ENCODE data around the gene CCDC138. TPM values are rescaled to one million over a fixed set of nuclear protein-coding genes. Genes with fewer than 3 reads are reported as not detected.

The CCDC138 gene
- total RNA-seq, 1 donor from 2014 or later, result 4.5 TPM

DNA sequence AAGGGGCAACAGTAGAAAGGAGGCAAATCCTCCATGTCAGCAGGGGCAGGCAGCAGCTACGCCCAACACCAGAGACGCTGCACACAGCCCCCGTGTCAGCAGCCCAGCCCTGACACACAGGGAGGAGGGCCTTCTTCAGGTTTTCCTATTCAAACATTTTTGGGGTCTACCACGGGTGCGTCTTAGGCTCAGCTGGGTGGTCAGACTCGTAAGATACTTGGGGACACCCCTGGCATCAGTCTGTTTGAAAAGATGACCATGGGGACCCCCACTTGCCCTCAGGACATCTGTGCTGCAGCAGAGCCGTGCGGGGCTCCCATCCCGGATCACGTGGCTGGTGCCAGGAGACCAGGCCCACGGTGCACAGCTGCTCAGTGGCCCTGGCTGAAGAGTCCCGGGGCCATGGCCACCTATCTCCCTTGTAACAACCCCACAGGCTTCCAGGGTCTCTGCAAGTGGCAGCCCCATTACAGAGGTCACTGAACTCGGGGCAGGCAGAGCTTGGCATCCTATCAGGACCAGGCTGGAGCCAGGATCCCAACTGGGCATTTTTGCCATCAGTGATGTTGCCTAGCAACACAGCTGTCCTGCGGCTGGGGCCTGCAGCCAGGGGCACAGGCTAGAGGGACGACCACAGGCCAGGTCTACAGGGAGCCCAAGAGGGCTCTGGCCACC lies 120.0 kb downstream of the CCDC138 start:
- no peak overlapping the region for H3K4me3 ChIP-seq
- DNase-seq (no peak), ATAC-seq (no peak)
- TF ChIP-seq, protein P1, sequence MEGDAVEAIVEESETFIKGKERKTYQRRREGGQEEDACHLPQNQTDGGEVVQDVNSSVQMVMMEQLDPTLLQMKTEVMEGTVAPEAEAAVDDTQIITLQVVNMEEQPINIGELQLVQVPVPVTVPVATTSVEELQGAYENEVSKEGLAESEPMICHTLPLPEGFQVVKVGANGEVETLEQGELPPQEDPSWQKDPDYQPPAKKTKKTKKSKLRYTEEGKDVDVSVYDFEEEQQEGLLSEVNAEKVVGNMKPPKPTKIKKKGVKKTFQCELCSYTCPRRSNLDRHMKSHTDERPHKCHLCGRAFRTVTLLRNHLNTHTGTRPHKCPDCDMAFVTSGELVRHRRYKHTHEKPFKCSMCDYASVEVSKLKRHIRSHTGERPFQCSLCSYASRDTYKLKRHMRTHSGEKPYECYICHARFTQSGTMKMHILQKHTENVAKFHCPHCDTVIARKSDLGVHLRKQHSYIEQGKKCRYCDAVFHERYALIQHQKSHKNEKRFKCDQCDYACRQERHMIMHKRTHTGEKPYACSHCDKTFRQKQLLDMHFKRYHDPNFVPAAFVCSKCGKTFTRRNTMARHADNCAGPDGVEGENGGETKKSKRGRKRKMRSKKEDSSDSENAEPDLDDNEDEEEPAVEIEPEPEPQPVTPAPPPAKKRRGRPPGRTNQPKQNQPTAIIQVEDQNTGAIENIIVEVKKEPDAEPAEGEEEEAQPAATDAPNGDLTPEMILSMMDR (IDR thresholded peaks at IDR 0.05), result no peak
- H3K27me3 ChIP-seq (ENCODE audit: low read depth), result no peaks in the 10 kb centered on the region
- no peaks in the 10 kb centered on the region for H3K9me3 ChIP-seq
- no peak overlapping the region for H3K27ac ChIP-seq
- no peaks in the 10 kb centered on the region for H3K4me1 ChIP-seq
- intact Hi-C loops (cut with DNase I), result no loop called here
- H3K36me3 ChIP-seq, result no peaks in the 10 kb centered on the region

DNA sequence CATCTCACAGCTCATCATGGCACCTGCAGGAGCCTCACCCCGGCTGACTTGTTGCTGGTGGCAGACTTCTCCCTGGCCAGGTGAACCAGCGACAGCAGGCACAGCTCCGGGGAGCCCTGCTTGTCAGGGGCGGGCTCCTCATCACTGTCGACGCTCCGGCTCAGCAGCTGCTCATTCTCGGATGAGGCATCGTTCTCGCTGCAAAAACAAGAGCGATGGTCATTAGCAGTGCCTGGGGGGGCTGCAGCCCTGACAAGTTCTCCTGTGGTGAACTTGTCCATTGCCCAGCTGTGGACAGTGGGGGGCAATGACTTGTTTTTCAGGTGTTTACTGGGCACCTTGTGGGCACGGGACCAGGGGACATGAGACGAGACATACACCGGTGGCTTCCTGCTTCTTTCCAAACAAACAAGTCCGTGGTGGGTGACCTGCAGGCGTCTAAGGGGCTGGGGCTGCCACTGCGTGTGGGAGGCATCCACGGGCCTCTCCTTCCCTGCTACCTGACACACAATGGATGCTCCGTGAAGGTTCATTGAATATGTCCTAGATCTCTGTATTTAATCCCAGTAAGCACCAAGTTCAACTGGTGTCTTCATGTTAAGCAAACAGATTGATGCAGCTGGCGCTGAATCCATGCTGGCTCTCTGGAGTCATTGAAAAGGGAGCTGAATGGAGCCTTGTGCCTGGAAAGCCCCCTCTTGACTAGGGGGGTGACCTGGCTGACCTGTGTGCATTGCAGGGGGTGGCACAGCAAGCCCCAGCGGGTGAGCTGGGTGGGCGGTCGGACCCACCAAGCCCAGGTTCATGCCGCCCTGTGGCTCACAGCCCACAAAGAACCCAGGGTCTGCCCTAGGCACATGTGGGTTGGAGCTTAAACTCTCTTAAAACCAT lies 121.5 kb downstream of the CCDC138 start:
- TF ChIP-seq, protein P1 (IDR thresholded peaks at IDR 0.05), result no peak
- no peak overlapping the region for H3K4me3 ChIP-seq
- no peaks in the 10 kb centered on the region for H3K27me3 ChIP-seq (ENCODE audit: low read depth)
- H3K27ac ChIP-seq, result no peak overlapping the region
- intact Hi-C loops (cut with DNase I), result no loop called here
- no peaks in the 10 kb centered on the region for H3K4me1 ChIP-seq
- DNase-seq (no peak), ATAC-seq (no peak)
- H3K36me3 ChIP-seq, result no peaks in the 10 kb centered on the region
- H3K9me3 ChIP-seq, result no peaks in the 10 kb centered on the region

DNA sequence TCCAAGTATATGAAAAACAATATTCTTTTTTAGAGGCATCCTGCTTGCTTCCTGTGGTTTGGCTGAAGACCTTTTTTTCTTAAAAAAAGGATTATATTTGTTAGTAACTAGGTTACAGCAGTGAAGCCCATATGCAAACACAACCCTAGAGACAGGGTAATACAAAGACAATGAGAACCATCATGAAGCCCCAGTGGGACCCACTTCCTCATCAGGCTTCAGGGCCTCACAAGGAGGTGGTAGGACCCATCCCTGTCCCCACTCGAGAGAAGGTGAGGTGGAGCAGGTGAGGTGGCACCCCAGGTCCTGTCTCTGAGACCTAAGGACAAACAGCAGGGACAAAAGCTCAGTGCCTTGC lies 122.1 kb downstream of the CCDC138 start:
- Histone ChIP-seq H3K27me3 (ENCODE audit: low read depth) (no peaks in the 10 kb centered on the region), H3K27ac (no peak overlapping the region), H3K36me3 (no peaks in the 10 kb centered on the region), H3K4me3 (no peak overlapping the region), H3K4me1 (no peaks in the 10 kb centered on the region), H3K9me3 (no peaks in the 10 kb centered on the region)
- TF ChIP-seq, protein P1 (IDR thresholded peaks at IDR 0.05), result no peak
- DNase-seq (no peak), ATAC-seq (no peak)
- intact Hi-C loops (cut with DNase I), result no loop called here

- Histone ChIP-seq H3K36me3 (no peaks in the 10 kb centered on the region), H3K27me3 (ENCODE audit: low read depth) (no peaks in the 10 kb centered on the region), H3K4me1 (no peaks in the 10 kb centered on the region), H3K9me3 (no peaks in the 10 kb centered on the region), H3K27ac (no peak overlapping the region), H3K4me3 (no peak overlapping the region)
- DNase-seq (no peak), ATAC-seq (no peak)
- intact Hi-C loops (cut with DNase I), result no loop called here
- TF ChIP-seq, protein P1 (IDR thresholded peaks at IDR 0.05), result no peak
Observed at GRCh38 chr2:108909275-108909823, 122.8 kb downstream of the CCDC138 start.

DNA sequence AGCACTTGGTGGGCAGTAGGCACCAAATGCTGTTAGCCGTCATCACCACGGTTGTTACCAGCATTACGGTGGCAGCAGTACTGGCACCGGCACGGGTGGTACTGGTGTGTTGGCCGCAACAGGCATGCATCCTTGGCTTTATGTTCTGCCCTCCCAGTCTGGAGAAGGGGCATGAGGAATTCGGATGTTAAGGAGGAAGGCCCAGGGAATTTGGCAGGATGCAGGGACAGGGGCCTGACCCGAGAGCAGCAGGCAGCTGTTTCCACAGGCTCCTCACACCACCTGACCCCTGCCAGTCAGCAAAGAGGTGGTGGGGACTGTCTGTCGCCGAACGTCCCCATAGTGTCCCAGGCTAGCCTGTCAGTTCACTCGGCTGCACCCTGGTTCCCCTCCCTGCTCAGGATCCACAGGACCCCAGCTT lies 123.5 kb downstream of the CCDC138 start:
- Histone ChIP-seq H3K4me3 (no peak overlapping the region), H3K27me3 (ENCODE audit: low read depth) (no peaks in the 10 kb centered on the region), H3K4me1 (no peaks in the 10 kb centered on the region), H3K36me3 (no peaks in the 10 kb centered on the region), H3K9me3 (no peaks in the 10 kb centered on the region), H3K27ac (no peak overlapping the region)
- DNase-seq (no peak), ATAC-seq (no peak)
- intact Hi-C loops (cut with DNase I), result no loop called here
- TF ChIP-seq, protein P1 (IDR thresholded peaks at IDR 0.05), result no peak
